Activated T-cell treated with anti-CD3 and anti-CD28 coated beads, Interleukin-2, amount 50 U/mL, for 4 hours (primary cell): Measurements from ENCODE around the gene FBXO22. TPM values are rescaled to one million over a fixed set of nuclear protein-coding genes. Genes with fewer than 3 reads are reported as not detected.
A peak's percentile ranks its signal among the peaks of the same experiment; 100 is the strongest.
"Not testable (repeated sequence)": the region's sequence is repeated elsewhere in the genome, so short reads cannot be mapped to it uniquely, and the experiment has no call there.

Experiments used
- ATAC-seq, 2 donors: fragments of 200-7000 bp; cut with Tn5 transposase; one replicate each; pipeline ENCODE4 v1.10.0; 2021
- DNase-seq: peaks from one replicate; pipeline ENCODE4 v3.0.0-alpha.2; 2020
- H3K27me3 Mint-ChIP-seq: one replicate; pipeline ENCODE4 v1.8.0; 2021; ENCODE audit warnings: low read depth, mixed read lengths
- H3K36me3 Mint-ChIP-seq: one replicate; pipeline ENCODE4 v1.8.0; 2022; ENCODE audit warnings: mixed read lengths; ENCODE audit not compliant: insufficient read depth
- H3K4me1 Mint-ChIP-seq: one replicate; pipeline ENCODE4 v1.8.0; 2021; ENCODE audit warnings: low read depth, mixed read lengths
- H3K4me3 Mint-ChIP-seq: one replicate; pipeline ENCODE4 v1.8.0; 2021; ENCODE audit warnings: mild to moderate bottlenecking, moderate library complexity, mixed read lengths
- H3K9me3 Mint-ChIP-seq: one replicate; pipeline ENCODE4 v1.8.0; 2021; ENCODE audit warnings: mixed read lengths
- total RNA-seq, 3 donors: library from RNA; stranded (reverse); gene quantifications; one replicate each; pipeline ENCODE4 v1.2.1, GENCODE V29; 2021

FBXO22 gene
- total RNA-seq, 3 donors from 2014 or later = 30.1 to 36.2 (median 35.7) TPM

DNA sequence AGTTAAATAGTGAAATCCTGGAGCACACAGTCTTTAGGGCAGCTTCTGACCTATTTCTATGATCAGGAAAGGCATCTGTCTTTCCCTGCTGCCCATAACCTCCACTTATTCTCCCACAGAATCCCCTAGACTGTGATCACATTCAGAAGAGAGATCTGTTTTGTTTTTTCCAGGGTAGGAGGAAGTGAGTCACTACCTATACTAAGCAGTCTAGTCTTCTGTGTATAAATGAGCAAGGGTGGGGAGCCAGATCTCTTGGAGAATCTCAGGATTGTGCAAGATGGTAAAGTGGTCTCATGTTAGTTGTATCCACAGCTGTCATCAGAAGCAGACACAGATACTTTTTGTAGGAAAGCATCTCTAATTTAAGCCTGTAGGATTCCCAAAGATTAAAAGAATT lies 11.8 kb upstream of the FBXO22 start:
- no peak for DNase-seq
- H3K36me3 Mint-ChIP-seq = peaks cover 15% of the 10 kb centered on the region
- H3K4me1 Mint-ChIP-seq = peaks cover 12% of the 10 kb centered on the region
- H3K9me3 Mint-ChIP-seq = no peaks in the 10 kb centered on the region
- no peaks in the 10 kb centered on the region for H3K27me3 Mint-ChIP-seq
- H3K4me3 Mint-ChIP-seq = no peak overlapping the region
- peak; percentile 46 to 57 for ATAC-seq

DNA sequence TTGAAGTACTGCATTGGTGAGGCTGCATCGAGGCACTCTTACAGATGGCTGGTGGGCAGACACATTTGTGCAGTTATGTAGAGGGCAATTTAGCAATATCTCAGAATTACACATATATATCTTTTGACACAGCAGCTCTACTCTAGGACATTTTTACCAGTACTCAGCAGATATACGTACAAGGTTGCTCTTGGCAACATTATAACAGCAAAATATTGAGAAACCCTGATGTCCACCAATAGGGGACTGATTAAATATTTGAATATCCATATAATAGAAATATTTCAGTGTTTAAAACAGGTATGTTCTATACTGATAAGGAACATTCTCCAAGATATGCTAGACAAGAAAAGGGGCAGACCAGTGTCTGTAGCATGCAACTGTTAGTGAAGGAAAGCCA lies 7.9 kb upstream of the FBXO22 start:
- H3K9me3 Mint-ChIP-seq = no peaks in the 10 kb centered on the region
- H3K36me3 Mint-ChIP-seq = peaks cover 10% of the 10 kb centered on the region
- peaks cover 13% of the 10 kb centered on the region for H3K4me1 Mint-ChIP-seq
- no peaks in the 10 kb centered on the region for H3K27me3 Mint-ChIP-seq
- no peak overlapping the region for H3K4me3 Mint-ChIP-seq
- no peak for DNase-seq
- no peak for ATAC-seq

DNA sequence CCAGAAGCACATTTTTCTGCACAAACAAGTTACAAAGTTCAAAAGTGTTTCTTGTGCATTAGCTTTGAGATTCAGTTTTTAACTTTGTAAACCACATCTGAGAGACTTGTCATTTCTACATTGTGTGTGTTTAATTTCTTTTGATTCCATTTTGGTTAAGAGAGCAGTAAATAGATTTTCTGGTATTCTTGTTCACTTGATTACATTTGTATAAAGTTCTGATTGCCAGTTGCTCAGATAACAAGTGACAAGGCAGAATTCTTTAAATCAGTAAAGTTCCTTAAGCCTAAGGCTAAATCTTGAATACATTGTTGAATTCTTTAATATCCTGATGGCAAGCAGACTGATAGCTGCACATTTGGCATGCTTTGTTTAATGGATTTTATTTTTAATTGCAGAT lies 3.1 kb upstream of the FBXO22 start:
- Mint-ChIP-seq H3K27me3 (no peaks in the 10 kb centered on the region), H3K4me3 (peak overlapping the region; percentile 54), H3K4me1 (peaks cover 31% of the 10 kb centered on the region), H3K36me3 (peaks cover 13% of the 10 kb centered on the region), H3K9me3 (no peaks in the 10 kb centered on the region)
- no peak for ATAC-seq
- no peak for DNase-seq

DNA sequence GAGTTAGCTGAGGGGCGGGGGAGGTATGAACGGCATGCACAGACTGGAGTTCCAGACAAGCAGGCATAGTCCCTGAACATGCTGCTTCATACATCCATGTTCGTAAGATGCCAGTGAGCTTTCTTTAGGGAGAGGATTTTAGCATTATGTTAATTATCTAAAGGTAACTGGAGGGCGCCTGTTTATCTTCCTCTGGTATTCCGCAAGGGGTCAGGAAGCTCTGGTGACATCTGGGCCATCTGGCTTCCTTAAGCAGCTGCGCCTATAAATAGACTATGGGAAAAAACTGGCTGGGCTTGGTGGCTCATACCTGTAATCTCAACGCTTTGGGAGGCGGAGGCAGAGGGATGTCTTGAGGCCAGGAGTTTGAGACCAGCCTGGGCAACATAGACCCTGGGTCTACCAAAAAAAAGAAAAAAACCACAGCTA lies 1.5 kb upstream of the FBXO22 start:
- DNase-seq (no peak), ATAC-seq (no peak)
- Mint-ChIP-seq H3K4me3 (peak overlapping the region; percentile 60), H3K27me3 (no peaks in the 10 kb centered on the region), H3K36me3 (peaks cover 16% of the 10 kb centered on the region), H3K4me1 (peaks cover 39% of the 10 kb centered on the region), H3K9me3 (no peaks in the 10 kb centered on the region)

DNA sequence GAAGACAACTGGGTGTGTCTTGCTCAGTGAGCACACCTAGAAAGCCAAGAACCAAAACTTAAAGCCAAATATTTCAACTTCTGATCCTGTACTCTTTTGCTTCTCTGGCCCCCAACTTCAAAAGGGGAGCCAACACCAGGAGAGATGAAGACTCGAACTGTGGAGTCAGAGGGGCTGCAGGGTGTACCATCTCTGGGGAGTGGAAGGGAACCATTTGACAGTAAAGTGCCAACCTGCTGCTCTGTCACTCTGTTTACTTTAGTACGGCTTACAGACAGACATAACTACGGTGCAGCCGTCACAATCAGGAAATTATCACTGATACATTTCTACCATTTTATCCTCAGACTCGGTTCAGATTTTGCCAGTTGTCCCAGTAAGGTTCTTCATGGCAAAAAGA lies 1.6 kb downstream of the FBXO22 start:
- no peaks in the 10 kb centered on the region for H3K9me3 Mint-ChIP-seq
- ATAC-seq (no peak), DNase-seq (no peak)
- peaks cover 22% of the 10 kb centered on the region for H3K36me3 Mint-ChIP-seq
- H3K4me1 Mint-ChIP-seq = peaks cover 53% of the 10 kb centered on the region
- H3K27me3 Mint-ChIP-seq = no peaks in the 10 kb centered on the region
- peak overlapping the region; percentile 99 for H3K4me3 Mint-ChIP-seq

DNA sequence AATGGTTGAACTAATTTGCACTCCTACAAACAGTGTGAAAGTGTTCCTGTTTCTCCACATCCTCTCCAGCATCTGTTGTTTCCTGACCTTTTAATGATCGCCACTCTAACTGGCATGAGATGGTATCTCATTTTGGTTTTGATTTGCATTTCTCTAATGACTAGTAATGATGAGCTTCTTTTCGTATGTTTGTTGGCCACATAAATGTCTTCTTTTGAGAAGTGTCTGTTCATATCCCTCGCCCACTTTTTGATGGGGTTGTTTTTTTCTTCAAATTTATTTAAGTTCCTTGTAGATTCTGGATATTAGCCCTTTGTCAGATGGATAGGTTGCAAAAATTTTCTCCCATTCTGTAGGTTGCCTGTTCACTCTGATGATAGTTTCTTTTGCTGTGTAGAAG lies 6.7 kb downstream of the FBXO22 start:
- H3K36me3 Mint-ChIP-seq = peaks cover 55% of the 10 kb centered on the region
- peaks cover 37% of the 10 kb centered on the region for H3K4me1 Mint-ChIP-seq
- H3K9me3 Mint-ChIP-seq, H3K4me3 Mint-ChIP-seq, H3K27me3 Mint-ChIP-seq, DNase-seq, ATAC-seq: not testable (repeated sequence)

DNA sequence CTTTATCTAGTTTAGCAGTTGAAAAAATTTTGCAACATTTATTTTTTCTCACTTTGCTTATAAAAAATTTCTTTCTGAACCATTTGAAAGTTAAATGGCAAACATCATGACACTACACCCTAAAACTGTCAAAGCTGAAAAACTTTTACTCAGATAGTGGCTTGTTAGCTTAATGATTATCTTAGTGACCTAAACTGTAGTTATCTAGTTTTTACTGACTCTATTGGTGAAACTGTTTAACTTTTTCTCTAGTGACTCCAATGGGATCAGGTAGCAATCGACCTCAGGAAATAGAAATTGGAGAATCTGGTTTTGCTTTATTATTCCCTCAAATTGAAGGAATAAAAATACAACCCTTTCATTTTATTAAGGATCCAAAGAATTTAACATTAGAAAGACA lies 13.3 kb downstream of the FBXO22 start:
- peaks cover 8% of the 10 kb centered on the region for H3K4me1 Mint-ChIP-seq
- no peak overlapping the region for H3K4me3 Mint-ChIP-seq
- H3K27me3 Mint-ChIP-seq = no peaks in the 10 kb centered on the region
- ATAC-seq (no peak), DNase-seq (no peak)
- no peaks in the 10 kb centered on the region for H3K9me3 Mint-ChIP-seq
- peaks cover 45% of the 10 kb centered on the region for H3K36me3 Mint-ChIP-seq

DNA sequence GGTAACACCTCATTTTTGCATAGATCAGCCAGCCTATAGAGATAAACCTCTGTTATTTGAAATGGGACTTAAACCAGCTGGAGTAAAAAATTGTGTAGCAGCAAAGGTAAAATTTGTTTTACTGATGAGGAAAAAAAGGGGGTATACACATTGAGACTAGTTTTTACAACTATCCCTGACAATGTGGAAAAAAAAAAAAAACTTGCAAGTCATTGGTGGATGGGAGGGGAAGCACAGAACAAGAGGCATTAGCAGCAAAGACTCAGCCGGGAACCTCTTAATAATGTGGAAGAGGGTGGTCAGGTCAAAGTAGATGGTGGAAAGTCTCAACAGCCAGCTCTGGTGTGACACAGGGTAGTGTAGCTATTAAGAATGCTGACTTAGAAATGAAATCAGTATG lies 14.5 kb downstream of the FBXO22 start:
- ATAC-seq = no peak
- H3K27me3 Mint-ChIP-seq = no peaks in the 10 kb centered on the region
- no peak for DNase-seq
- no peak overlapping the region for H3K4me3 Mint-ChIP-seq
- H3K9me3 Mint-ChIP-seq = no peaks in the 10 kb centered on the region
- H3K36me3 Mint-ChIP-seq = peaks cover 39% of the 10 kb centered on the region
- peaks cover 8% of the 10 kb centered on the region for H3K4me1 Mint-ChIP-seq

DNA sequence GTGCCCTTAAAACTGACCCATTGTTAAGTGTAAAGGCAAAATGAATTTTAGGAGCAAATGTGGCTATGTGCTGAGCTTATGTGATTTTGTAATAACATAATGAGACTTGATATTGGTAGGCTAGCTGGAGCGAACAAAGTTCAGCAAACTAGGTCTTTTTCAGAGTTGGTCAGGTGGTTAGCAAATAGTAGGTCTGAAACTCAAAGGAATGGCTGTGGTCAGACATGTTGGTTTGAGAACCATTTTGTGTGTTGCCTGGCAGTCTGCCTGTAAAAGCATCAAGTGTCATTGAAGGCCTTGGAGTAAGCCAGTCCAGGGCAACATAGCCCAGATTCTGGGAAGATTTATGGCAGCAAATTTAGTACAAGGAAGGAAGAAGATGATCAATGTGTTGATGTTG lies 16.4 kb downstream of the FBXO22 start:
- no peaks in the 10 kb centered on the region for H3K9me3 Mint-ChIP-seq
- ATAC-seq = no peak
- no peak overlapping the region for H3K4me3 Mint-ChIP-seq
- peaks cover 18% of the 10 kb centered on the region for H3K4me1 Mint-ChIP-seq
- peaks cover 36% of the 10 kb centered on the region for H3K36me3 Mint-ChIP-seq
- no peaks in the 10 kb centered on the region for H3K27me3 Mint-ChIP-seq
- DNase-seq = no peak

DNA sequence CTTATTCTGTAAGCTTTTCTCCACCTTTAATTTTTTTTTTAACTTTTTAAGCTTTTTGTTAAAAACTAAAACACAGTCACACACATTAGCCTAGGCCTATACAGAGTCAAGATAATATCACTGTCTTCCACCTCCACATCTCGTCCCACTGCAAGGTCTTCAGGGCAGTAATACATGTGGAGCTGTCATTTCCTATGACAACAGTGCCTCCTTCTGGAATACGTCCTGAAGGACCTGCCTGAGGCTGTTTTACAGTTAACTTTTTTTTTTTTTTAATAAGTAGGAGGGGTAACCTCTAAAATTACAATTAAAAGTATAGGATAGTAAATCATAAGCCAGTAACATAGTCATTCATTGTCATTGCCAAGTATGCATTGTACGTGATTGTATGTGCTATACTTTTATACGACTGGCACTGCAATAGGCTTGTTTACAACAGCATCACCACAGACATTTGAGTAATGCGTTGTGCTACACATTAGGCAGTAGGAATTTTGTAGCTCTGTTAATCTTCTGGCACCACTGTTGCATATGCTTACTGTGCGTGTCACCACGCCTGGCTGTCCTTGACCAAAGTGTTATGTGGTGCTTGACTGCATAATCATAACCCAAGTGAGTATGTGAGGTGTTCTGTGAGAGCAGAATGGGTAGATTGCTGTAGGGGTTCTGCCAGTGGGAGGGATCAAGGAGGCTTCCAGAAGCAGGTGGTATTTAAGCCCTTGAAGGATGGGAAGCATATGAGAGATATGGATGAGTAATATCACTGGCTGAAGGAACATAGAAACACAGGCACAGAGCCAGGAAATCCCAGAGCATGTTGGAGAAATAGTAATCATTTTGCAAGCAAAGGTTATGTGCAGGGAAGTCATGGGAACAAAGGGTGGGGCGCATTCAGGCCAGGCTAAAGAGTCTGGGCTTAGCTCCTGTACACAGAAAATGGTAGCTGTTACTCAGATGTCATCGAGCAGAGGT lies 18.3 kb downstream of the FBXO22 start:
- peaks cover 51% of the 10 kb centered on the region for H3K36me3 Mint-ChIP-seq
- no peak for DNase-seq

DNA sequence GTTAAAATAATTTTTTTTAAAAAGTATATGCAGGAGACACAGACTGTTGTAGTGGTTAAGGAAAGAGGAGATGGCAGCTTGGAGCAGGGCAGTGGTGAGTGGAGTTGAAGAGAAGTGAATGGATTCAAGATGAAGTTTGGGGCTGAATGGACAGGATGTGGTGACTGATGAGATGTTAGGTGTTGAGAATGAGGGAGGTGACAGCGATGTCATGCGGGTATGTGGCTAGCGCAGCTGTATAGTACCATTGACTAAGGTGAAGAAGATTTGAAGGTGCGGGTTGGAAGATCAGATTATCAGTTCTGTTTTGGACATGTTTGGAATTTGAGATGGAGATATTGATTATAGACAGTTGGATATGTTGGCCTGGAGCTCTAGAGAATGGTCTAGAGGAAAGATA lies 20.1 kb downstream of the FBXO22 start:
- no peaks in the 10 kb centered on the region for H3K27me3 Mint-ChIP-seq
- H3K9me3 Mint-ChIP-seq = no peaks in the 10 kb centered on the region
- H3K36me3 Mint-ChIP-seq = peaks cover 42% of the 10 kb centered on the region
- no peak overlapping the region for H3K4me3 Mint-ChIP-seq
- no peak for DNase-seq
- ATAC-seq = no peak
- peaks cover 30% of the 10 kb centered on the region for H3K4me1 Mint-ChIP-seq

More for the DNA sequence above, 18.3 kb downstream of the FBXO22 start:
- ATAC-seq = no peak
- Mint-ChIP-seq H3K27me3 (no peaks in the 10 kb centered on the region), H3K9me3 (no peaks in the 10 kb centered on the region), H3K4me1 (peaks cover 23% of the 10 kb centered on the region), H3K4me3 (no peak overlapping the region)

DNA sequence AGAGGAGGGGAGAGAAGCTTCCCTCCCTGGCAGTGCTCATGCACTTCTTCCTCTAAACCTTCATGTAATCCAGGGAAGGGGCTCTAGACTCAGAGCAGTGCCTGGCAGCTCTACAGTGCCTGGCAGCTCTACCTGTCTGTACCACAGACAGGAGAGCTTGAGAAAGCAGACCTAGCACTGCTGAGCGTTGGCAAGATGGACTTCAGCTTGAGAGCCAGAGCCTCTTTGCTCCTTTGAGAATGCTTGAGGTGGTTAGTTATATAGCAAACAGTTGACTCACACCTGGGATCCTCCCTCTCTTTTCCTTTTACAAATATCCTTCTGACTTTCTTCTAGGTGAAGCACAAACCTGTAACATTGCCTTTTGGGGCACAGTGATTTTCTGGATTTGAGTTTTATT lies 20.9 kb downstream of the FBXO22 start:
- Mint-ChIP-seq H3K4me1 (peaks cover 30% of the 10 kb centered on the region), H3K9me3 (no peaks in the 10 kb centered on the region), H3K27me3 (no peaks in the 10 kb centered on the region), H3K36me3 (peaks cover 42% of the 10 kb centered on the region), H3K4me3 (no peak overlapping the region)
- DNase-seq (no peak), ATAC-seq (no peak)

DNA sequence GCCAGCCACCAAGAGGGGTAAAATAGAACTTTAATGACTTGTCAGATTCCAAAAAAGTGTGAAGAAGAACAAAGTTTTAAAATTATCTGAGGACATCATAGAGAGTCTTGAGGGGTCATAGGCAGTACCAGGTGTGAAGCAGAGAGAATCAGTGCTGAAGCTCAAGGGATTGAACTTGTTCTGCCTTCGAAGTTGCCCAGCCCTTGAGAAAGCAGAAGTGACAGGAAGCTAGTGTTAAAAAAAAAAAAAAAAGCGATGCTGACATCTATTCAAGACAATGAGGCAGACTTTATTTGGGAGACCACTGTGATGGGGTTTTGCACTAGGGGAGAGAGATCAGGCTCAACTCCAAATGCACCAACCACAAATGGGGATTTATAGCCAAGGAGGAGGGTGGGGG lies 21.8 kb downstream of the FBXO22 start:
- peaks cover 42% of the 10 kb centered on the region for H3K36me3 Mint-ChIP-seq
- no peaks in the 10 kb centered on the region for H3K27me3 Mint-ChIP-seq
- DNase-seq (no peak), ATAC-seq (no peak)
- H3K4me1 Mint-ChIP-seq = peaks cover 37% of the 10 kb centered on the region
- no peaks in the 10 kb centered on the region for H3K9me3 Mint-ChIP-seq
- no peak overlapping the region for H3K4me3 Mint-ChIP-seq

DNA sequence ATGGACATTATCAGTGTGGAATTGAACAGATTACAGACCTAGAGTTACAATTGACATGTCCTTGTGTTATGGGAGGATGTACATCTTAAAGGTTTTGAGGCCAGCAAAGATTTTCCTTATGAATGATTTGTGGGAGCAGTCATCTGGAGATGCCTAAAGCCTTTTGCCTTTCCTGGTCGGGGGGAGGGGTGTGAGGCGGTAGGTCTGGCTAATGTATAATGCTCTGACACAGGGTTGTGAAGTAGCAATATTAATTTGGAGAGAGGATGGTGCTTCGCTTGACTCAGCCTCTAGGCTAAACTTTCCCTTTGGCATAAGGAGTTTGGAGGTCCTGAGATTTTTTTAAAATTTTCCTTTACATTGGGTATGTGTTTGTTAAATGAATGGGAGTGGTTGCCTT lies 23.3 kb downstream of the FBXO22 start:
- ATAC-seq (no peak), DNase-seq (no peak)
- peaks cover 49% of the 10 kb centered on the region for H3K36me3 Mint-ChIP-seq
- no peaks in the 10 kb centered on the region for H3K27me3 Mint-ChIP-seq
- no peaks in the 10 kb centered on the region for H3K9me3 Mint-ChIP-seq
- H3K4me3 Mint-ChIP-seq = no peak overlapping the region
- H3K4me1 Mint-ChIP-seq = peaks cover 38% of the 10 kb centered on the region

DNA sequence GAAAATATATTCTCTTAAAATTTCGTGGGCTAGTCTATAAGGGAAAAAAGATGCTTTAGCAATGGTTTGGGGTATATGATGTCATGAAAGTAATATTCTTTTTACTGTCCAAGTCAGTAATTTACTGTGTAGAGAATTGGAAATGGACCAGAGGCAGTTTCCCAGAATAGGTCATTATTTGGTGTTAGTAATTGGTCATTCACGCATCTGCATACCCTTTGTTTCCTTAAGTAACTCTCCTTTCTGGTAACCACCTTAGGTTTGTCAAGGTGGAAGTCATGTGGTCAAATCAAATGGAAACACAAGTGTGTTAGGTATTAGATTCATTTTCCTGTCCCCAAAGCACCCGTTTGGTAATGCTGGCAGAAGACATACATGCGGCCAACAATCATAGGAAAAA lies 23.9 kb downstream of the FBXO22 start:
- Mint-ChIP-seq H3K4me3 (no peak overlapping the region), H3K9me3 (no peaks in the 10 kb centered on the region), H3K4me1 (peaks cover 33% of the 10 kb centered on the region), H3K36me3 (peaks cover 46% of the 10 kb centered on the region), H3K27me3 (no peaks in the 10 kb centered on the region)
- DNase-seq = no peak
- ATAC-seq = no peak
